ENCODE results near the gene CACNA1H.
"Not testable (repeated sequence)": the region's sequence is repeated elsewhere in the genome, so short reads cannot be mapped to it uniquely, and the experiment has no call there.

Gene CACNA1H

GRCh38 chr16:1194665-1195392 lies 41.9 kb downstream of the CACNA1H start:
- peak; percentile 39 for DNase-seq

- DNase-seq, result no peak
These were observed 42.4 kb downstream of the CACNA1H start for GRCh38 chr16:1195393-1195666.

GRCh38 chr16:1196494-1196893 lies 43.6 kb downstream of the CACNA1H start:
- DNase-seq, result no peak

GRCh38 chr16:1197237-1197866 lies 44.4 kb downstream of the CACNA1H start:
- DNase-seq, result no peak

GRCh38 chr16:1198194-1198593 lies 45.3 kb downstream of the CACNA1H start:
- no peak for DNase-seq

- not testable (repeated sequence) for DNase-seq
These were observed 45.9 kb downstream of the CACNA1H start for GRCh38 chr16:1198671-1199346.

GRCh38 chr16:1199347-1200013 lies 46.6 kb downstream of the CACNA1H start:
- DNase-seq, result no peak

GRCh38 chr16:1200014-1200627 lies 47.2 kb downstream of the CACNA1H start:
- DNase-seq, result no peak

GRCh38 chr16:1201444-1201843 lies 48.5 kb downstream of the CACNA1H start:
- no peak for DNase-seq

- DNase-seq, result no peak
These were observed 49.4 kb downstream of the CACNA1H start for GRCh38 chr16:1202274-1202673.

- DNase-seq, result no peak
These were observed 52.0 kb downstream of the CACNA1H start for GRCh38 chr16:1204933-1205332.

- DNase-seq, result no peak
These were observed 53.4 kb downstream of the CACNA1H start for GRCh38 chr16:1206326-1206725.

GRCh38 chr16:1206786-1207185 lies 53.9 kb downstream of the CACNA1H start:
- no peak for DNase-seq

- DNase-seq, result no peak
These were observed 55.4 kb downstream of the CACNA1H start for GRCh38 chr16:1208239-1208830.

GRCh38 chr16:1209081-1209480 lies 56.2 kb downstream of the CACNA1H start:
- no peak for DNase-seq

- DNase-seq, result no peak
These were observed 57.6 kb downstream of the CACNA1H start for GRCh38 chr16:1210461-1210860.

GRCh38 chr16:1211451-1212268 lies 58.8 kb downstream of the CACNA1H start:
- no peak for DNase-seq

- DNase-seq, result no peak
These were observed 59.8 kb downstream of the CACNA1H start for GRCh38 chr16:1212616-1213194.

GRCh38 chr16:1213231-1213630 lies 60.3 kb downstream of the CACNA1H start:
- no peak for DNase-seq

- no peak for DNase-seq
These were observed 61.0 kb downstream of the CACNA1H start for GRCh38 chr16:1213796-1214372.

GRCh38 chr16:1214719-1215118 lies 61.8 kb downstream of the CACNA1H start:
- no peak for DNase-seq
